Stimulated activated CD8-positive, alpha-beta memory T cell treated with anti-CD3 and anti-CD28 coated beads, Interleukin-4, amount 100 ng/mL, for 24 hours (primary cell): ENCODE results near the gene AGPS.
"Not testable (repeated sequence)": the region's sequence is repeated elsewhere in the genome, so short reads cannot be mapped to it uniquely, and the experiment has no call there.

Experiments
- DNase-seq: peaks from one replicate; pipeline ENCODE4 v3.0.0-alpha.2; 2020; ENCODE audit warnings: low read depth

Gene AGPS

GRCh38 chr2:177424120-177424519 is 31.5 kb downstream of the AGPS start:
- not testable (repeated sequence) for DNase-seq

DNA sequence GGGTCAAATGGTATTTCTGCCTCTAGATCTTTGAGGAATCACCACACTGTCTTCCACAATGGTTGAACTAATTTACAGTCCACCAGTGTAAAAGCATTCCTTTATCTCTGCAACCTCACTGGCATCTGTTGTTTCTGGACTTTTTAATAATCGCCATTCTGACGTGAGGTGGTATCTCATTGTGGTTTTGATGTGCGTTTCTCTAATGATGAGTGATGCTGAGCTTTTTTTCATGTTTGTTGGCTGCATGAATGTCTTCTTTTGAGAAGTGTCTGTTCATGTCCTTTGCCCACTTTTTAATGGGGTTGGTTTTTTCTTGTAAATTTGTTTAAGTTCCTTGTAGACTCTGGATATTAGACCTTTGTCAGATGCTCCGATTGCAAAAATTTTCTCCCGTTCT is 32.0 kb downstream of the AGPS start:
- not testable (repeated sequence) for DNase-seq

- DNase-seq, result no peak
These were observed 34.7 kb downstream of the AGPS start for GRCh38 chr2:177427316-177427715.

DNA sequence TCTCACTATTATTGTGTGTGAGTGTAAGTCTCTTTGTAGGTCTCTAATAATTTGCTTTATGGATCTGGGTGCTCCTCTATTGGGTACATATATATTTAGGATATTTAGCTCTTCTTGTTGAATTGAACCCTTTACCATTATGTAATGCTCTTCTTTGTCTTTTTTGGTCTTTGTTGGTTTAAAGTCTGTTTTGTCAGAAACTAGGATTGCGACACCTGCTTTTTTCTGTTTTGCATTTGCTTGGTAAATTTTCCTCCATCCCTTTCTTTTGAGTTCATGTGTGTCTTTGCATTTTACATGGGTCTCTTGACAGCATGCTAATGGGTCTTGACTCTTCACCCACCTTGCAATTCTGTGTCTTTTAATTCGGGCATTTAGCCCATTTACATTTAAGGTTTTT is 35.4 kb downstream of the AGPS start:
- not testable (repeated sequence) for DNase-seq

DNA sequence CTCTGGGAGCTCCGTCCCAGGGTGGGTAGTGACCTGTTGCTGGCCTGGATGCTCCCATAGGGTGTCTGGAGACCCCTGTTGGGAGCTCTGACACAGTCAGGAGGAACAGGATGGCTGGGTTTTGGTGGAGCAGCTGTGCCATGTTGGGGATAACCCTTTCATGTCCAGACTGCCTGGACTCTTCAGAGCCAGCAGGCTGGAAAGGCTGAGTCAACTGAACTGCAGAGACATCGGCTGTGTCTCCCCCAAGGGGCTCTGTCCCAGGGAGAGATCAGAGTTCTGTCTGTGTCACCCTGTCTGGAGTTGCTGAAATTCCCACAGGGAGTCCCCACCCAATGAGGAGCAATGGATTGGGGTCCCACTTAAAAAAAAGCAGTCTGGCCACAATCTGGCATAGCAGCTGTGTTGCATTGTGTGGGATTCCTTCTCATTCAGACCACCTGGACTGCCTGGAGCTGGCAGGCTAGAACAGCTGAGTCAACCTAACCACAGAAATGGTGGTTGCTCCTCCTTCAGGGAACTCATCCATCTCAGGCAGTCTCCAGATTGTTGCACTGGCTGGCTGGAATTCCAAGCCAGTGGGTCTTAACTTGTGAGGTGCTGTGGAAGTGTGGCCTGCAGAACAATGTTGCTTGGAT is 37.2 kb downstream of the AGPS start:
- DNase-seq, result no peak

DNA sequence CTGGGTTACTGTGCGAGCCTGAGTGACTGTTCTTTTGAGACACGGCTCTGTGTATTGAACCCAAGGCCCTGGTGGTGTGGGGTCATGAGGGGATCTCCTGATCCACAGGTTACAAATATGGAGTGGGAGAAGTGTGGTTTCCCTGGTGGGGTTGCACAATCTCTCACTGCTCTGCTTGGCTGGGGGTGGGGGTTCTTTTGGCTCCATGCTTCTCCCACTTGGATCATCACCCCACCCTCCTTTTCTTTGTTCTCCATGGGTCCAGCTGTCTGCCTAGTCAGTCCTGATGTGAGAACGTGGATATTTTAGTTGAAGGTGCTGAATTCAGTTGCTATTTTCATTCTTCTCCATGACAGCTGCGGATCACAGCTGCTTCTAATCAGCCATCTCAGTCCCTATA is 37.8 kb downstream of the AGPS start:
- DNase-seq, result no peak

GRCh38 chr2:177431111-177431725 is 38.6 kb downstream of the AGPS start:
- DNase-seq, result not testable (repeated sequence)

DNA sequence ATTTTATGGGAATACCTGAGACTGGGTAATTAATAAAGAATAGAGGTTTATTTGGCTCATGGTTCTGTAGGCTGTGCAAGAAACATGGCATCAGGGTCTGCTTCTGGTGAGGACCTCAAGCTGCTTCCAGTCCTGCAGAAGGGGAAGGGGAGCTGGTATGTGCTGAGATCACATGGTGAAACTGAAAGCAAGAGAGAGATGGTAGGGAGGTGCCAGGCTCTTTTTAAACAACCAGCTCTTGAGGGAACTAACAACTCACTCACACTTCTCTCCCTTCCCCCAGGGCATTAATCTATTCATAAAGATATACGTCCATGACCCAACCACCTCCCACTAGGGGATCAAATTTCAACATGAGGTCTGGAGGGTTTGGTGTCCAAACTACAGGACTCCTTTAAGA is 40.1 kb downstream of the AGPS start:
- DNase-seq, result no peak

DNA sequence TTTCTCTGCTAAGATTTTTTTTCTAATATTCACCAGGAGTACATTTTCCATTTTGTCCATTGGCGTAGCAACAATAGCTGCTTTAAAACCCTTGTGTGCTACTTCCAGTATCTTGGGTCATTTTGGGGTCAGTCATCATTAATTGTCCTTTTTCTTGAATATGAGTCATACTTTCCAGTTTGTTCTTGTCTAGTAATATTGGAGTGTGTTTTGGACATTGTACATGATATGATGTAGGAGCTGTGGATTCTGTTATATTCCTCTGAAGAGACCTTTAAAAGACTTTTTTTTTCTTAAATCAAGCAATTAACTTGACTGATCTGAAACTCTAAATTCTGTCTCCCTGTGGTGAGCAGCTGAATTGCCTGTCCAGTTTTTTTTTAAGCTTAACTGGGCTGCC is 40.8 kb downstream of the AGPS start:
- no peak for DNase-seq

DNA sequence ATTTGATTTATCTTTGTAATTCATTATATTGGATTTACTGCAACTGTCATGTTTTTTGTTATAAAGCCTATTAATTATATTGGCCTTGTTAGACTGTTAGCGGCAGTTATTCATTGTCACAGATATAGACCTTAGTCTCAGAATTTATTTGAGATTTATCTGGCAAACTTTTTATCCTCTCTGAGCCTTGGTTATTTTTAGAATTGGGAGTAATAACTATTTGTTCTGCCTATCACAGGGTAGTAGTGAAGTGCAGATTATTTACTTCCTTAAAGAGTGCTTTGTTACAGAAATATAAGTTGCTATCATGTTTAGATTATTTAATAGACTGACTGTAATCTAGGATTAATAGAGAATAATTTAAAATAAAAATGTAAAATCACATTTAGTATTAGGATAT is 41.9 kb downstream of the AGPS start:
- no peak for DNase-seq

GRCh38 chr2:177445200-177445599 is 52.6 kb downstream of the AGPS start:
- DNase-seq, result no peak

DNA sequence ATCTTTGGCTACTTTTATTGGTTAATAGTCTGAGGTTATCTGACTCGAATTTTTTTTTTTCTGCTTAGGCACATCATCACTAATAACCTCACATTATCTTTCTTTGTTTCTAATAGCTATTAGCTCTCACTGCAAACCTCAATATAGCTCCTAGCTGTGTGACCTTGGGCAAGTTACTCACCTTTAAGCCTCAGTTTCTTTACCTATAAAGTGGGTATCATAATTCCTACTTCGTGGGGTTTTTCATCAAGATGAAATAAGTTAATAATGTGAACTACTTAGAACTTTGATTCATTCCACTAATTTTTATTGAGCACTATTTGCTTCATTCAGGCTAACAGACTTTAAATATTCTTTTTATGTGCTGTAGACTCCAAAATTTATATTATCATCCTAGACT is 55.5 kb downstream of the AGPS start:
- DNase-seq, result no peak

DNA sequence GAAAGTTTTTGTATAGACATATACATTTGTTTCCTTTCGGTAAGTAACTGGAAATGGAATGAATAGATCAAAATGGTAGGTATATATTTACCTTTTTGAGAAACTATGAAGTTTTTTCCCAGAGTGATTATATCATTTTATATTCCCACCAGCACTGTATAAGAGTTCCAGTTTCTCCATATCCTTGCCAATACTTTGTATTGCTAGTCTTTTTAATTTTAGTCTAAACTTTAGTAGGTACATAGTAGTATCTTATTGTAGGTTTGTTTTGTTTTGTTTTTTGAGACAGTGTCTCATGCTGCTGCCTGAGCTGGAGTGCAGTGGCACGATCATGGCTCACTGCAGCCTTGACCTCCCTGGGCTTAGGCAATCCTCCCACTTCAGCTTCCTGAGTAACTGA is 56.6 kb downstream of the AGPS start:
- no peak for DNase-seq

DNA sequence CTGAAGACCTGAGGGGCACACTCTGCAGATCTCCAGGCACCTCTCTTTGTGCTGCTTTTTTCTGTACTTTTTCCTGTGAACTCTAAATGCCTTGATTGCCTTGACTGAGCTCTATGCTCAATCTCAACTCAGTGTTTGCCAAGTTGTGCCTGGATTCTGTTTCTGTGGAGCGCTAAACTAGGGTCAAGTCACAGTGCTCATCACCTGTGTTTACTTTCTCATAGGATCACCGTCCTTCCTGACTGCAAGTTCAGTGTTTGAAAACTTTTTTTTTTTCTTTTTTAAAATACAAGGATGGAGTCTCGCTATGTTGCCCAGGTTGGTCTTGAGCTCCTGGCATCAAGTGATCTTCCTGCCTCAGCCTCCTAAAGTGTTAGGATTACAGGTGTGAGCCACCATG is 62.6 kb downstream of the AGPS start:
- no peak for DNase-seq

GRCh38 chr2:177459756-177460155 is 67.2 kb downstream of the AGPS start:
- DNase-seq, result not testable (repeated sequence)

DNA sequence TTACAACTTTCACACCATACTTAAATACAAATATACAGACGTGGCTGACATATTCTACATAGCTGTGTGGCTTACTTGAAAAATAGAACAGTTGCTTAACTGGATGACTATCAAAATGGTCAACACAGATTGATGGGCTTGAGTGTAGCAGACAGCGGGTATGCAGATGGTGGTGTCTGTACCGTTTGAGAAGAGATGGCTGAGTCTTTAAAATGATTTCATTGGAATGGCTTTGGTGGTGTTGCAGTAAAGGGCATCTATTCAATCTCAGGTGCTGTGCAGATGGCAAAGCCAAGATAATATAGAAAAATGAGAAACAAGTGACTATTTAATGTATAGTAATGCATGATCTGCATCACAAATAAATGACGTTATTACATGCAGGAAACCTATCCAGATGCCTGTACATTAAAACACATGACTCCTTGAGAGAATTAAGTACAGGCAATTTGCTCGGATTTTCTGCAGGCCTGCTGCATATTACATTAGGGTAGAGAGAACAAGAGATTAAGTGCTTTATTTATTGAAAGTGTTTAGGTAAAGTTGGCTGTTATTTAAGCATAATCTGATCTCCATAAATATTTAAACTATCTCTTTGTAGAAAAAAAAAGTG is 68.5 kb downstream of the AGPS start:
- no peak for DNase-seq

DNA sequence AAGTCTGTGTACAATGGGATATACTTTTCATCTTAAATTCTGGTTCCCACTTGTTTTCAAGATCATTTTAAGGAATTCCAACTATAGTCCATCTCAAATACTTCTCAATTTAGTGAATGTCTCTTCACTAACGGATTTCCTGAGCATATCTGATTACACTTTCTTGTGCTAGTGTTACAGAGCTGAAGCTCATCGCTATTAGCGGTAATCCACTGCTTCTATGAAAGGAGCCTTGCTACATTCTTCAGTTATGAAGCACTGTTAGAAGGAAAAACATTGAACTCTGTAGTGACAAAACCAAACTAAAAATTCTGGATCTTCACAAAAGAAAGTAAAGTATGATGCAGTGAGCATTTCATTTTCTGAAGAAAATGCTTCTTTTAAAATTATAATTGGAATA is 72.0 kb downstream of the AGPS start:
- DNase-seq, result no peak

DNA sequence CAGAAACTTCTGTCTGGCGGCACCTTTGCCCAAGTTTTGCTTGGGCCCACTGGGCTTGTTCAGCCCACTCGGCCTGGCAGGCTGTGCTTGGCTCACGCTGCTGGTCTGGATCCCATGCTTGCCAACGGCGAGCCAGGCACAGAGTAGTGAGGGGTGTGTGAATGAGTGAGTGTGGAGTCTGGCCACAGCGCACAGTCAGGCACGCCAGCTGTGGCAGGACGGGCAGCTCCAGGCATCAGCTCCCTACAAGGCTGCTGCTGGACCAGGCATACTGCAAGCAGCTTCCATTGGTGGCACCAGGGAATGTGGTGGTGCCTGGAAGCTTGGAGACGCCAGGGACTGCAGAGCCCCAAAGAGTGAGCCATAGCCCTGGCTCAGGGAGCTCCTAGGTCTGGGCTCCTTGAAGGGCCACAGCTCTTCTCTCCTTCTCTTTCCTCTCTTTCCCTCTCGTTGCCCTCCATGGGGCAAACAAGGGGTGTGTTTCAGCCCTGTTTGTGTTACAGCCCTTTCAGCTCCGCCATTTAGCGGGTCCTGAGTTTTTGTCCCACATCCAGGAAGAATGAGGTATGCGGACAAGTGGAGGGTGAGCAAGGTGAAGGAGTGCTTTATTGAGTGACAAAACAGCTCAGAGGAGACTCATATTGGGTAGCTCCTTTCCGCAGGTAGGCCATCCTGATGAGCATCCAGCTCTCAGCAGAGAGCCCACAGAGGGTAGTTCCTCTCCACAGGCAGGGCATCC is 73.0 kb downstream of the AGPS start:
- DNase-seq, result no peak

- no peak for DNase-seq
These were observed 74.0 kb downstream of the AGPS start for GRCh38 chr2:177466337-177467195.

- no peak for DNase-seq
These were observed 75.1 kb downstream of the AGPS start for GRCh38 chr2:177467646-177468045.

DNA sequence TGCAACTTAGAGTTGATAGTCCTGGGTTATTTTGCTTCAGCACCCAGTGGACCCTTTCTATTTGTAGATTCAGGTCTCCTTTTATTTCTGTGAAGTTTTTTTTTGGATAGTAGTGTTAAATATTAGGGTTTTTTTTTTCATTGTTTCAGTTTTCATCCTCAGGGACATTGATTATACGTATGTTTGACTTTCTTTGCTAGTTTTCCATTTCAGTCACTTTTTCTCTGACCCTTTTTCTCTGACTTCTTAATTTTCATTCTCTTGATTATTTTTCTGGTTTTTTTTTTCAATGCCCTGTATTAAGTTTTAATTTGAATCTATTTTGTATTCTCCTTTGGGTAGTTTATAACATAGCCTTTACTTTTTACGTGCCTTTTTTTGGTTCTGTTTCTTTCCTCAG is 79.4 kb downstream of the AGPS start:
- DNase-seq, result no peak

GRCh38 chr2:177474301-177474700 is 81.7 kb downstream of the AGPS start:
- no peak for DNase-seq
